ENCODE results near the gene TMTC2. TPM values are rescaled to one million over a fixed set of nuclear protein-coding genes. Genes with fewer than 3 reads are reported as not detected.

The TMTC2 gene
- total RNA-seq, 1 donor from 2014 or later, result 25.5 TPM

- no peaks in the 10 kb centered on the region for H4K20me1 ChIP-seq (ENCODE audit: low read depth)
- H3K36me3 ChIP-seq, result no peaks in the 10 kb centered on the region
- H3K4me3 ChIP-seq, result no peak overlapping the region
- Mint-ChIP-seq H3K9me3 (no peaks in the 10 kb centered on the region), H3K4me3 (no peak overlapping the region), H3K36me3 (peaks cover 13% of the 10 kb centered on the region), H3K27me3 (ENCODE audit: insufficient read depth, low read depth) (no peaks in the 10 kb centered on the region), H3K27ac (no peak overlapping the region), H3K4me1 (peaks cover 13% of the 10 kb centered on the region)
- DNase-seq (ENCODE audit: low spot score), result no peak
- H3K27ac ChIP-seq, result no peak overlapping the region
- no peak overlapping the region for H2AFZ ChIP-seq (replicated peaks)
- no peaks in the 10 kb centered on the region for H3F3A ChIP-seq (ENCODE audit: low read depth)
- H3K9me3 ChIP-seq (ENCODE audit: low read depth), result no peaks in the 10 kb centered on the region
- H3K4me1 ChIP-seq, result peaks cover 7% of the 10 kb centered on the region
- TF ChIP-seq CTCF (IDR thresholded peaks at IDR 0.05), result no peak
- TF ChIP-seq EZH2phosphoT487 (IDR thresholded peaks at IDR 0.05), result no peak
- no peak for TF ChIP-seq EZH2 (IDR thresholded peaks at IDR 0.05)
- no peak overlapping the region for H3K4me2 ChIP-seq
- H3K27me3 ChIP-seq, result no peaks in the 10 kb centered on the region
- no peak overlapping the region for H3K9ac ChIP-seq
- no peaks in the 10 kb centered on the region for H3K79me2 ChIP-seq (ENCODE audit: low read depth)
These were observed 415.8 kb downstream of the TMTC2 start for GRCh38 chr12:83102499-83102898.

GRCh38 chr12:83106873-83107272 lies 420.2 kb downstream of the TMTC2 start:
- no peaks in the 10 kb centered on the region for H3K9me3 Mint-ChIP-seq
- DNase-seq (ENCODE audit: low spot score), result no peak
- H3K4me1 ChIP-seq, result no peaks in the 10 kb centered on the region
- no peaks in the 10 kb centered on the region for H3K27me3 ChIP-seq
- no peak overlapping the region for H3K27ac Mint-ChIP-seq
- H3K27me3 Mint-ChIP-seq (ENCODE audit: insufficient read depth, low read depth), result no peaks in the 10 kb centered on the region
- no peak overlapping the region for H3K9ac ChIP-seq
- no peak overlapping the region for H2AFZ ChIP-seq (replicated peaks)
- no peak overlapping the region for H3K4me3 Mint-ChIP-seq
- H3K79me2 ChIP-seq (ENCODE audit: low read depth), result no peaks in the 10 kb centered on the region
- H3K36me3 Mint-ChIP-seq, result peaks cover 15% of the 10 kb centered on the region
- H4K20me1 ChIP-seq (ENCODE audit: low read depth), result no peaks in the 10 kb centered on the region
- peaks cover 2% of the 10 kb centered on the region for H3K4me1 Mint-ChIP-seq
- H3F3A ChIP-seq (ENCODE audit: low read depth), result no peaks in the 10 kb centered on the region
- no peaks in the 10 kb centered on the region for H3K9me3 ChIP-seq (ENCODE audit: low read depth)
- no peaks in the 10 kb centered on the region for H3K36me3 ChIP-seq
- H3K27ac ChIP-seq, result no peak overlapping the region
- TF ChIP-seq EZH2 (IDR thresholded peaks at IDR 0.05) (no peak), EZH2phosphoT487 (IDR thresholded peaks at IDR 0.05) (no peak), CTCF (IDR thresholded peaks at IDR 0.05) (no peak)
- H3K4me3 ChIP-seq, result no peak overlapping the region
- H3K4me2 ChIP-seq, result no peak overlapping the region

DNA sequence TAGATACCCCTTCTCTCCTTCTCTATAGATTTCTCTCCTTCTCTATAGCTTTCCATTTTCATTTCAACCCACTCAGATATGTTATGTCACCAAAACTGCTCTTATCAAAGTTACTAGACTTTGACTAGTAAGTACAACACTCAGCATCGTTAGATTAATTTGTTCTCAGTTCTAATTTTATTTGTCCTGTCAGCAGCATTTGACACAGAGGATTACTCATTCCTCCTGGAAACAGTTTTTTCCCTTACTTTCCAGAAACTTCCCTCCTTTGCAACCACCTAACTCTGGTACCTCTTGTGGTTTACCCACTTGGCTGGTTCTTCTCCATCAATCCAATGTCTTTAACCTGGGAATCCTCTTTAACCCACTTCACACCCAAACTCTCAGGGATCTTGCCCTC lies 423.7 kb downstream of the TMTC2 start:
- no peaks in the 10 kb centered on the region for H3F3A ChIP-seq (ENCODE audit: low read depth)
- no peaks in the 10 kb centered on the region for H3K9me3 Mint-ChIP-seq
- H3K4me1 ChIP-seq, result peaks cover 11% of the 10 kb centered on the region
- no peaks in the 10 kb centered on the region for H3K79me2 ChIP-seq (ENCODE audit: low read depth)
- no peaks in the 10 kb centered on the region for H4K20me1 ChIP-seq (ENCODE audit: low read depth)
- no peaks in the 10 kb centered on the region for H3K9me3 ChIP-seq (ENCODE audit: low read depth)
- peaks cover 12% of the 10 kb centered on the region for H3K4me1 Mint-ChIP-seq
- peaks cover 9% of the 10 kb centered on the region for H3K36me3 Mint-ChIP-seq
- H2AFZ ChIP-seq (replicated peaks), result no peak overlapping the region
- no peak overlapping the region for H3K27ac Mint-ChIP-seq
- no peaks in the 10 kb centered on the region for H3K27me3 Mint-ChIP-seq (ENCODE audit: insufficient read depth, low read depth)
- no peak overlapping the region for H3K4me2 ChIP-seq
- no peak overlapping the region for H3K27ac ChIP-seq
- TF ChIP-seq EZH2 (IDR thresholded peaks at IDR 0.05), result no peak
- no peak for TF ChIP-seq CTCF (IDR thresholded peaks at IDR 0.05)
- TF ChIP-seq EZH2phosphoT487 (IDR thresholded peaks at IDR 0.05), result no peak
- DNase-seq (ENCODE audit: low spot score), result no peak
- no peaks in the 10 kb centered on the region for H3K36me3 ChIP-seq
- no peaks in the 10 kb centered on the region for H3K27me3 ChIP-seq
- no peak overlapping the region for H3K9ac ChIP-seq
- H3K4me3 Mint-ChIP-seq, result no peak overlapping the region
- H3K4me3 ChIP-seq, result no peak overlapping the region
